Measurements from ENCODE around the gene RPGRIP1L.

GRCh38 chr16:53752560-53752959 lies 48.9 kb upstream of the RPGRIP1L start:
- TF ChIP-seq POLR2AphosphoS5 (IDR thresholded peaks at IDR 0.05; ENCODE audit: low read depth, low read length) (no peak), SP1 (IDR thresholded peaks at IDR 0.05; ENCODE audit: low read depth) (no peak), CTCF (IDR thresholded peaks at IDR 0.05 in 2 of 3, conservative IDR thresholded peaks at IDR 0.05 in 1 of 3; ENCODE audit: borderline replicate concordance in 1 of 3, insufficient read depth in 1 of 3, low read depth in 2 of 3, low read length in 2 of 3) (no peak), POLR2A (IDR thresholded peaks at IDR 0.05; ENCODE audit: borderline replicate concordance, extremely low read depth, insufficient read depth, insufficient read length) (no peak), EGR1 (IDR thresholded peaks at IDR 0.05; ENCODE audit: low read depth) (no peak)

Measured in HCT116 (cell line).